MM.1S (cell line): Measurements from ENCODE around the gene NFIX.

Source experiments
- EZH2 ChIP-seq: fragments of 300-600 bp; sonication (generic); optimal IDR thresholded peaks from 2 replicates; pipeline ENCODE3; 2017; ENCODE audit warnings: low read depth, mild to moderate bottlenecking, antibody characterized with exemption, low read length, mixed read lengths
- TF ChIP-seq, protein P1 (sequence below): fragments of 300-600 bp; sonication (generic); IDR thresholded peaks from 2 replicates; pipeline ENCODE4 v1.5.1; 2016; ENCODE audit warnings: antibody characterized with exemption, low read length, mixed read lengths

DNA sequence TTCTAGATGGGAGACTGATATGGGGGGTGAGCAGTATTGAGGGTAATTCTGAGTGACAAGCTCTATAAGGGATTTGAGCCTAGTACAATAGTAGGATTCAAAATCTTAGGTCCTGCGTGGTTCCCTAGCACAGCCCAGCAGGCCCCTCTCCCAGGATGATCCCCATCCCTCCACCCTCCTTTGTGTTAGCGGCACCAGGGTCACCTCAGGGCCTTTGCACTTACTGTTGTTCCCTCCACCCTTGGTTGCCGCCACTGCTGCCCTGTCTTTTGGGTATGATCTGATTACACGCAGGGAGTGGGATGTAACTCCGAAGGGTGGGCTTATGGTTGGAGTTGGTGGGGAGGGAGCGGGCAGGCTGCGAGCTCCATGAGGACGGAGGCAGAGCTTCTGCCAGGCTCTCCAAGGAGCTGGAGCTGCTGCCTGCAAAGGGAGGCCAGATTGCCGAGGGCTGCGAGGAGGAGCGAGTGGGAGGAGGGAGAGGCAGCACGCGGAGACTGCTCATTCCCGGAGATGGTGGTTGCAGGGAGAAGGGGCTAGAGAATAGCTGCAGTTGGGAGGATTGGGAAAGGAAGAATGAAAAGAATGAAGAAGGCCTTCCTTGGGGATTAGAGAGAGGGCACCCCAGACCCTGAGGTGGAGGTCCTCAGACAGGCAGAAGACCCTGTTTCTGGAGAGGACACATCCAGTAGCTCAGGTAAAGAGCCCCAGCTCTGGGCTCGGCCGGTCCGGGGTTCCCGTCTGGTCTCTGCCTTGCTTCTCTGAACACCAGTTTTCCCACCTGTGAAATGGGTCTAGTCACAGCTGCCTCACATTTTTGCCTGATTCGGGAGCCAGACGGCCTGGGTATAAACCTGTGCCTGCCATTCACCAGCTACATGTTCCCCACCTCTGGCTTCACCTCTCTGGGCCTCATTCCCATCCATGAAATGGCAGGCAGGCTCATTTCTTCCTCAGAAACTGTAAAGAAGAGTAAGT, 128.0 kb downstream of the NFIX start:
- TF ChIP-seq, protein P1, sequence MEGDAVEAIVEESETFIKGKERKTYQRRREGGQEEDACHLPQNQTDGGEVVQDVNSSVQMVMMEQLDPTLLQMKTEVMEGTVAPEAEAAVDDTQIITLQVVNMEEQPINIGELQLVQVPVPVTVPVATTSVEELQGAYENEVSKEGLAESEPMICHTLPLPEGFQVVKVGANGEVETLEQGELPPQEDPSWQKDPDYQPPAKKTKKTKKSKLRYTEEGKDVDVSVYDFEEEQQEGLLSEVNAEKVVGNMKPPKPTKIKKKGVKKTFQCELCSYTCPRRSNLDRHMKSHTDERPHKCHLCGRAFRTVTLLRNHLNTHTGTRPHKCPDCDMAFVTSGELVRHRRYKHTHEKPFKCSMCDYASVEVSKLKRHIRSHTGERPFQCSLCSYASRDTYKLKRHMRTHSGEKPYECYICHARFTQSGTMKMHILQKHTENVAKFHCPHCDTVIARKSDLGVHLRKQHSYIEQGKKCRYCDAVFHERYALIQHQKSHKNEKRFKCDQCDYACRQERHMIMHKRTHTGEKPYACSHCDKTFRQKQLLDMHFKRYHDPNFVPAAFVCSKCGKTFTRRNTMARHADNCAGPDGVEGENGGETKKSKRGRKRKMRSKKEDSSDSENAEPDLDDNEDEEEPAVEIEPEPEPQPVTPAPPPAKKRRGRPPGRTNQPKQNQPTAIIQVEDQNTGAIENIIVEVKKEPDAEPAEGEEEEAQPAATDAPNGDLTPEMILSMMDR: no peak
- no peak for TF ChIP-seq EZH2
